Right hindlimb (tissue), 1 donor: ENCODE measurements around the gene RNF149.
"Not testable (repeated sequence)": the region's sequence is repeated elsewhere in the genome, so short reads cannot be mapped to it uniquely, and the experiment has no call there.

Experiments
- DNase-seq: peaks from one replicate; pipeline ENCODE4 v3.0.0-alpha.2; 2018

RNF149 gene

DNA sequence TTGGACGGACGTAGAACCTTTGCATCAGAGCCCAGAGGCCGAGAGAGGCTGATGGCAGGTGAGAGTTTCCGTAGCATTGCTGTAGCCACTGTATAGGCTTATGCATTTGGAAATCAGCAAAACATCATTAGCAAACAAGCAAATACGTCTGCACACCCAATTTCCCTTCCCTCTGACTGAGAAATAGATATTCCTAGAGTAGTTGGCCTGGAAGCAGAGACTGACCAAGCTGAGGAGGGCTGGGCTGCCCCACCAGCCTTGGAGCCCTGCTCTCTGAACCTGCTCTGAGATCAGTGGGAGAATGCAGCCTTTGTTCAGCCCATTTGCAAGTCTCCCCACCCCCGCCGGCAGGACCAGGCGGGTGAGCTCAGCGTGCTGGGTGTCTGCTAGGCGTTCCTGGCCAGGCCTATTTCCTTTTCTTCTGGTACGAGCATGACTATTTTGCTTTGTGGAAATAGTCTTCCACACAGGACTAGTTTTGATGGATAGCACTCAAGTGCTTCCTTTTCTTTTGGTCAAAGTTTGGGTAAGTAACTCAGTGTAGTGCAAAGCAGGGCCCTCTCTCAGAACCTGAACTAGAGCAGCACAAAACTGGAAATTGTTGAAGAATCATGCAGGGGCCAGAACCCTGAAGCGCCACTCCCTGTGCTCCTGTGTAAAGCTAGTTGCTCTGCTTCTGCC lies 21.9 kb upstream of the RNF149 start:
- no peak for DNase-seq

DNA sequence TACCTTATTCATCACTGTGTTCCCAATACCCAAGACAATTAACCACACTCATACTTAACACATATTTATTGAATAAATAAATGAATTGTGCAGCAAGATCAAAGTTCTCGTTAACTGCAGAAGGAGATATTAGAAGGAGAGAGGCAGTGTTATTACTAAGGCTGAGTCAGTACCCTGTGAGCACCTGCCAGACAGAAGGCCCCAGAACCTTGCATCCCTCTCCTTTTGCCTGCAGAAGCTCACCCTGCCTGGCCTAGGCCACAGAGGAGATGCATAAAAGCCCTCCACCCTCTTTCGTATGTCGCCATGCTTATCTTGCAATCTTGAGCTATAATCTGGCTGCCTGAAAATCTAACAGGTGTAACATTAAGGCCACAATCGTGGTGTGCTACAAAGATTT lies 20.5 kb upstream of the RNF149 start:
- no peak for DNase-seq

DNA sequence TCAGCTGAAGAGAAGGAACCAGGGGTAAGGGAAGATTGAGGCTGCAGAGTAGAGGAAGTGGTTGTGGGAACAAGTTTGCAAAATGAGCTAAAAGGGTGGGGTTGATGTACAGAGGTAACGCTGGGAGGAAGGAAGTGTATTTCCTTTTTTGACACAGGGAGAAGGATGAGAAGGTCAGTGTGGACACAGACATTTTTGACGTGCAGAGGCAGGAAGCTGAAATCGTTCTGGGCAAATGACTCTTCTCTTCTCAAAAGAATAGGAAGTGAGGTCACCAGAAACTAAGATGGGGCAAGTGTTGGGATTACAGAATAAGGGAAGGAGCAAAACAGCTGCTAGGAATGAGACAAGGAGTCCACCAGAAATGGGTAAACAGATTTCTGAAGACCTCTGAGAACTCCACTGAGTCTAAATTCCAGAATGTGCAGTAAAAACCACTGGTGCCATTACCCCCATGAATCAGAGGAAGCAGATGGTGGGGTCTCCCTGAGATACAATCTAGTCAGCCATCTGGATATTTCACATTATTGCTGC lies 20.0 kb upstream of the RNF149 start:
- DNase-seq: no peak

DNA sequence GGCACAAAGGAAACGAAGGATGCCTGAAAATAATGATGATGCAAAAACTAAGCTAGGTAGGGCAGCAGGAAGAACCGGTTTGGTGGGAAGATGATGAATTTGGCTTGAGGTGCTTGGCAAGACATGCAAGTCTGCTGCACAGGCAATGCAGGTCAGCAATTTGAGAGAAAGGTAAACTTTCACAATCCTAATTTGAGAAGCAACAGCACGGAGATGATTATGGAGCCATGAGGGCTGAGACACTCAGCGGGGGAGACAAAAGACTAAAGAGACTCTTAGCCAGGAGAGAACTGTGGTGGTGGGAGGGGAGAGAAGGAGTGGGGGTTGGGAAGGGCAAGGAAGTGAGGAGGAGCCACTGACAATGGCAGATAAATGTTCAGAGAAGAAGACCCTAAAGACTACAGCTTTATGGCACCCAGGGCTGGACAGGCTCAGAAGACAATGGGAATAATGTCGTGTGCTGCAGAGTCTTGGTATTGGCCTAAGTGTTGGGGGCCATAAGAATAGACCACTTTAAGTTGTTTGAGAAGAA lies 19.4 kb upstream of the RNF149 start:
- DNase-seq: no peak

DNA sequence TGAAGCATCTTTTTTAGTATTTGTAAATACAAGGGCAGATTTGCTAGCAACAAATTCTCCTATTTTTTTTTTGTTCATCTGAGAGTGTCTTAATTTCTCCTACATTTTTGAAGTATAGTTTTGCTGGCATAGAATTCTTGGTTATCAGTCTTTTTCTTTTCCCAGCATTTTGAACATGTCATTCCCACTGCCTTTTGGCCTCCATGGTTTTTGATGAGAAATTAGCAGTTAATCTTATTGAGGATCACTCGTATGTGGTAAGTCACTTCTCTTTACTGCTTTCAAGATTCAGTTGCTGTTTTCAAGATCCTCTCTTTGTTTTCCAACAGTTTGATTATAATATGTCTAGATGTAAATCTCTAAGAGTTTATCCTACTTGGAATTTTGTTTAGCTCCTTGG lies 16.9 kb upstream of the RNF149 start:
- no peak for DNase-seq

DNA sequence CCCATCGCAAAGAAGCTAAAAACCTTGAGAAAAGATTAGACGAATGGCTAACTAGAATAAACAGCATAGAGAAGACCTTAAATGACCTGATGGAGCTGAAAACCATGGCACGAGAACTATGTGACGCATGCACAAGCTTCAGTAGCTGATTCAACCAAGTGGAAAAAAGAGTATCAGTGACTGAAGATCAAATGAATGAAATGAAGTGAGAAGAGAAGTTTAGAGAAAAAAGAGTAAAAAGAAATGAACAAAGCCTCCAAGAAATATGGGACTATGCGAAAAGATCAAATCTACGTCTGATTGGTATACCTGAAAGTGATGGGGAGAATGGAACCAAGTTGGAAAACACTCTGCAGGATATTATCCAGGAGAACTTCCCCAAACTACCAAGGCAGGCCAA lies 8.1 kb upstream of the RNF149 start:
- not testable (repeated sequence) for DNase-seq

DNA sequence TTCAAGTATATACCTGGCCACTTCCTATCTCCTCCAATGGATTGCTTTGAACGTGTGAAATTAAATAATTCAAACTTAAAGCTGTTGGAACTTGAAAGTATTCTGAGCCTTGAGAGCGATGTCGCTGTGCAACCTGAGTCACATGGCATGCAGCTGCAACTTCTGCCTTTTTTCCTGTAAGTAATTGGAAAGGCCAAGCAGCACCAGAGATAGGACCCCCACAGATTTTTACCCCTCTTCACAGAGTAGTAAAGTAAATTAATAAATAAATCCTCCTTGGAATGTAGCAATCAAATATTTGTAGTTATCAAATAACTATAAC lies 3.2 kb upstream of the RNF149 start:
- DNase-seq: no peak

DNA sequence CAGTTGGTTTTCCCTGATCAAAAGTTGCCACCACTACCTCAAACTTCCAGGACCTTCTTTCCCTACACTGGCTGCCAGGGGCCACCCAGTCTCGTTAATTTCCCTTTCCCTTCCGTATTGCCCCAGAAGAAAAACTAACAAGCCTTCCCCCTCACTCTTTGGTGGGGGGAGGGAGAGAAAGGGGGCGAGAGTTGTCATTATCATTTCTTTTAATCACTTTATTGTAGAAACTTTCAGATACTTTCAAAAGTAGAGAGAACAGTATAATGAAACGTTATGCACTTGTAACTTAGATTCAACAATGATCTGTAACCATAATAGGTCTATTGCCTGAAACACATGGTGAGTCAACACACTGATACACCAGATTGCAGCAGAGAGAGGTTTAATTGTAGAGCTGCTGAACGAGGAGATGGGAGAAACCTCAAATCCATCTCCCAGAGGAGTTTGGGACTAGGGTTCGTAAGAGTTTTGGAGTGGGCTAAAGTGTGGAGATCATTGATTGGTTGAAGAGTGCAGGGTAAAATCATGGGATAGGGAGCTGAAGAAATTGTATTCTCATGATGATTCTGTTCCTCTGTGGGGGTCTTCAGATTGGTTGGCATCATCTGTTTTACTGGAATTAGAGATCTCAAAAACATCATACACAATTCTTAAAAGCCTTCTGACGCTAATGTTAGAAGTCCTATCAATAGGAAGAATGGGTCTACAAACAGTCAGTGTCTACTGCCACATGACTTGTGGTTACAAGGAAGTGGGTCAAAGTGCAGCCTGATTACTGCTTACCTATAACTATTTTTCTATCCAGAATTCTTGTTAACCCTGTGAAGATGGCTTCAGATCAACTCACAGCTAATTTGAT lies 2.6 kb upstream of the RNF149 start:
- DNase-seq: no peak

DNA sequence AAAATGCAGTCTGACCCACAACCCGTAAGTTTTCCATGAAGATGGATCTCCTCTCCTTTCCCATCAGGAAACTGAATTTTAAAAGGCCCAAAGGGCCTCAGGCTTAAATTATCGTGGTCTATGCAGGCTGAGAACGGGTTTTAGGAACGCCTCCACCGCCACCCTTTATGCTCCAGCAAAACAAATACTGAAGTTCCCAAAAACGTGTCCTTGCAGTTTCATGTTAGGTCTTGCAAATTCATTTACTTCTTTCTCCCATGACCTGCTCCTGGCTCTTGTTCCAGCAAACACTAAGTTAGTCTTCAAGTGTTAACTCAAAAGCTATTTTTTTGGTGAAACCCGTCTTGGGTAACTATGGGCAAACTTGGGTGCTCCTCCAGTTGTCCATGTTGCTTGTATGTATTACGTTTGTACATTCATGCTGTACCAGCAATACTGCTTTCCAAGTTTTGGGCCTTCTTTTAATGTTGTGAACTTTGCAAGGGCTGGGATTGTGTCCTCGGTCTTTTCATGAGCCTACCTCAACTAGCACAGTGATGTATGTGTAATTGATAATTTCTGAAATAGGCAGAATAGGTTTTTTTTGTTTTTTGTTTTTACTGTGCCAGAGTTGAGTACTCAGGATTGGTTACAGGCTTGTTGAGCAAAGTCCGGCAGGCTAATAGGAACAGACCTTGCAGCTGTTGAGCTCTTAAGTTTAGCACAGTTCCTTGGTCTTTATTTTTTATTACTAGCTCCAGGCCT lies 1.8 kb upstream of the RNF149 start:
- no peak for DNase-seq

DNA sequence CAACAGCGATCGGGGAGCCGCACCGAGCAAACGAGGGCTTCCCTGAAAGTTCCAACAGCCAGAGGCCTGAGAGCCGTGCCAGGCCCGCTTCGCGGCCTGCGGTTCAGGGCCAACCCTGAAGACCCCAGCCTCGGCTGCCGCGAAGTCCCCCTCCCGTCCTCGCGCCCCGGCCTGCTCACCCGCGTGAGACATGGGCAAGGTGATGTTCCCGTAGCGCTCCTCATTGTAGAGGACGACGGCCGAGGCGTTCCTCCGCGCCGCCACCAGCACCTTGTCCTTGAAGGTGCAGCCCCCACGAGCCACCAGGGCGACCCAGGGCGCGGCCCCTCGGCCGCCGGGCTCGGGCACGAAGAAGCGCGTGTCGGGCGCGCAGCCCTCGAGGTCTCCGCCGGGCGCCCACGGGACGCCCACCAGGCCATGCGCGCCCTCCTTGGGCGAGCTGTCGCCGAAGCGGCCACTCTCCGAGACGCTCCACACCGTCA lies 510 bp downstream of the RNF149 start:
- DNase-seq: no peak

DNA sequence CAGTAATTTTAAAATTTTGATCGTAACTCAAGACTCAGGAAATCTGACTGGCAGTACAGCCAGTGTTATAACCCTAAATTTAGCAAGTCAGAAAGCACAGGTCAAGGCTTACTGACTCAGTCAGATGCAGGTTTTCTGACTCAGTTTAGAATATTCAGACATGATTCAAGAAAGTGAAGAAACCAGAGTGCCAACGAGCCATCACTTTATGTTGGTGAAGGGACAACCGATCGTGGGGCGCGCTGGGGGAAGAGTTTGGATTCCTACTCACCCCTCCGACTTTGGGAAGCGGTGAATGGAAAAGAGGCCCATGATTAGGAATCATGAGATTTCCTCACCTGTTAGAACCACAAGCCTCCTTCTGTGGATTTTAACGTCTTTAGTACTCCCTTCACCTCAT lies 998 bp downstream of the RNF149 start:
- no peak for DNase-seq

DNA sequence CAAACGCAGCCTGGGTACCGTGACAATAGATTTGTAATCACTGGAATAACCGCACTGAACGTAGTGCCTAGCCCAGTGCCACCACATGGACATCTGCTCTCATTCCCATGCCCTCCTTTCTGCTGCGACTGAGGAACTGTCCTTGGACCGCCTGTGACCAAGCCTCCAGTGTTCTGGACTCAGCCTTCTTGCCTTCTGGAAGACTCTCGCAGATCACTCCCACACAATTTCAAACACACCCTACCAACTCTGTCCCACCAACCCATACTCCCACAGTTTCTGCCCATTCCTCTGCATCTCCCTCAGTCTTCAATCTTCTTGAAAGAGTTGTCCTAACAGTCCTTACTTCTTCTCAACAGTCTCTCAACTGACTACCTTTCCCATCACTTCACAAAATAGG lies 2.1 kb downstream of the RNF149 start:
- no peak for DNase-seq

DNA sequence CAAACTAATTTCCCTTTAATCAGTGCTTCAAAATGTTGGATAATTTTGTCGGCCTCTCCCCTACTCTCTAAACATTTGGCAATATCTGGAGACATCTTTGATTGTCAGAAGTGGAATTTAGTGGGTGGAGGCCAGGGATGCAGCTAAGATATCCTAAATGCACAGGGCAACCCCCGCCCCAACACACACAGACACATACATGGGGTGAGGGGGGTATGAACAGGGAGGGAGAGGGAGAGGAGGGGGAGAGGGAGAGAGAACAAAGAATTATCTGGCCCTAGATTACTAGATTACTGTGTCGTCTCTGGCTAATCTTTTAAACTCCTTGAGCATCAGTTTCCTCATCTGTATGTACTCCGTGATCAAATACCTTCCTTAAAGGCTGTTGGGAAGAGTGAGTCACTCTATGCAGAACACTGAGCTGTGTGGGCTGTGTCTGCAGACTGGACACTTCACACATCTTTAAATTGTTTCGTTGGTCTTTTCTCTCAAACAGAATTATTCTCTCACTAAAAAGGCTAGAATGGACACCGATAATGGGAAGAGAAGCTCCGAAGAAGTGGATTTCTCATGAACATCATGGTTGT lies 2.9 kb downstream of the RNF149 start:
- no peak for DNase-seq

DNA sequence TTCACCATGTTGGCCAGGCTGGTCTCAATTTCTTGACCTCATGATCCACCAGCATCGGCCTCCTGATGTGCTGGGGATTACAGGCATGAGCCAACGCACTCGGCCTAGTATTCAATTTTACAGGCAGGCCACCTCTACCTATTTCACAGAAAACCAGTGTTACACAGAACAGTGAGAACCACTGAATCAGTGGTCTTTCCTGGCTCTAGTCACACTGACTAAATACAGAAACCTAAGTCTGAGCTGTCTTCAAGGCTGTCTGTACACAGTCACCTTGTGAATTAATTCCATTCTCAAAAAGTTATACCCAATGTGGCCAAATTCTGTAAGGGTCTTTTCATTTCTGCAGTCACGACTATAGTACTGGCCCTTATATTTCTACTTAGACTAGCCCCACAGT lies 3.5 kb downstream of the RNF149 start:
- DNase-seq: no peak

DNA sequence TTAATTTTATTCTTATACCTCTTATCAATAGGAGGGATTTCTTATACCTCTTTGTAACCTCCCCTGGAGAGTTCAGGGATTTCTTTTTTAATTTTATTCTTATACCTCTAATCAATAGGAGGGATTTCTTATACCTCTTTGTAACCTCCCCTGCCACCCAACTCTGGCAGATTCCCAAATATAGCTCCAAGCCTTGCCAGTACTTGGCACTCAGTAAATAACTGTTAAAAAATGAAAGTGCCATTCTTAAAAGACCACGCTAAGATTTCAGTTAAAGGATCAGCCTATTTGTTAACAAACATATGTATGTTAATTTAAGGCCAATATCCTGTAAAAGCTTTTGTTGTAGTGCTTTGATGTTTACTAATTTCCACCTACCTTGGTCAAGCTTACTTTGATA lies 4.8 kb downstream of the RNF149 start:
- DNase-seq: no peak

DNA sequence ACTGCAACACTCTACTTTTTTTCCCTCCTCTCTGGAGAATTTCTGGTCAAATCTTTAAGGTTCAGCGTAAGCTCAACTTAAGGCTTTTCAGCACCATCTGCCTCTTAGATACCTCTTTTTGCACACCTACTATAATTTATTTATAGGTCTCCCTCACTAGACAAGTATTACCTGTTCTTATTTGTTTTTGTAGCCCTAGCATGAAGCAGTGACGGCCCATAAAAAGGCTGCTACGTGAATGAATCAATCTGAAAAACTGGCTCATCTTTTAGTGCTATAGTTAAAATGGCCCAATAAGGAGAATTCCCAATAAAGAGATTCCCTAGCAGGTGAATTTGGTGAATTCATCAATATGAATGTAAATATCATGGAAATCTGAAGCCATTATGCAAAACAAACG lies 6.5 kb downstream of the RNF149 start:
- DNase-seq: no peak

DNA sequence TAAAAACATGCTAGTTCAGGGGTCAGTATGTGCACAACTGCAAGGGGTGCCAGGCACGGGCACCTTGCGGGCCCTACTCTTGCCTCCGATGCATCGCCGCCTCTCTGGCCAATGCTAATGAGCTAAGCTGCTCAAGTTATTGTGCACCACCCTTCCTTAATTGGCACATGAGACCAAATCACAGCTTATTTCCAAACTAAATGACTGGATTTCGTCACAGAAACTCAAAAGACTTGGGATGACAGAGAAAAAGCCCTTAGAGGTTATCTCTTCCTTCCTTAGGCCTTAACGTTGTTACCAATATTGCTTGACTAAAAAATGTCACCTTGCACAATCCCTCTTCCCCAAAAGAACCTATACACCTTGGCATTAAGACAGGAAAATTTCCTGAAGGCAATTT lies 7.7 kb downstream of the RNF149 start:
- no peak for DNase-seq

DNA sequence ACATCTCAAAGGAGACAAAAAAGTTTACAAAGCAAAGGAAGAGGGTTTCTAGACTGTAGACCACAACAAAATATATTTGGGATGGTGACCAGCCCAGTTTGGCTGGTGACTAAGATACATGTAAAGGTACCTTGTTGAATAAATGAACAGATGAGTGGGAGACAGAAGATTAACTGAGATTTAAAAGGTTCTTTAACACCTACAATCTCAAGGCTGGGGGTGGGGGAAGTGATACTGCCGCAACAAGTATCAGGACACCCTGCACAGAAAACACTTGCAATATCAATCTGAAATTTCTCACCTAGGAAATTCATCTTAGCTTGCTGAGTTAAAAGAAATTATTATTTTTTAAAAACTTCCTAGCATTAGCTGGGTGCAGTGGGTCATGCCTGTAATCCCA lies 8.3 kb downstream of the RNF149 start:
- DNase-seq: no peak

DNA sequence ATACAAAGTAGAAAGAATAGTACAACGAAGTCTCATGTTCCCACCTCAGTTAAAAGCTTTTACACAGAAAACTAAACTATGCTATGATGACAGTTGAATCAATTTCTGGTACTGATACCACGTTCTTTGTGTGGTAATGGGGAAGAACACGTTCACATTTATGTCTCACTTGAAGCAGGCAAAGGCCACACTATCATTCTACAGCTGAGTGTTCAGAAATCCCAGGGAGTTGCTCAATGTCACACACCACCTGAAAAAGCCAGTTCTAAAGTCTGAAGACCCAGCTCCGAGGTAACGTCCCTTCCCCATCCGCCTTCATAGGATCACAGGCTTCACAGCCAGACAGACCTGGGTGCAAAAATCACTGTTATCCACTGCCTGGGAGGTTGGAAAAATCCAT lies 8.9 kb downstream of the RNF149 start:
- no peak for DNase-seq

DNA sequence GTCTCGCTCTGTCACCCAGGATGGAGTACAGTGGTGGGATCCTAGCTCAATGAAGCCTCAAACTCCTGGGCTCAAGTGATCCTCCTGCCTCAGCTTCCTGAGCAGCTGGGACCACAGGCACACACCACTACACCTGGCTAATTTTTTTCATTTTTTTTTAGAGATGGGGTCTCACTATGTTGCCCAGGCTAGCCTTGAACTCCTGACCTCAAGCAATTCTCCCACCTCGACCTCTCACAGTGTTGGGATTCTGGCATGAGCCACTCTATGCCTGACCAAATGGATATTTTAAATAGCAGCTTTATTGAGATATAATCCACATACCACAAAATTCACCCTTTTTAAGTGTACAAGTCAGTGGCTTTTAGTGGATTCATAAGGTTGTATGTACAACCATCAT lies 11.1 kb downstream of the RNF149 start:
- DNase-seq: no peak

DNA sequence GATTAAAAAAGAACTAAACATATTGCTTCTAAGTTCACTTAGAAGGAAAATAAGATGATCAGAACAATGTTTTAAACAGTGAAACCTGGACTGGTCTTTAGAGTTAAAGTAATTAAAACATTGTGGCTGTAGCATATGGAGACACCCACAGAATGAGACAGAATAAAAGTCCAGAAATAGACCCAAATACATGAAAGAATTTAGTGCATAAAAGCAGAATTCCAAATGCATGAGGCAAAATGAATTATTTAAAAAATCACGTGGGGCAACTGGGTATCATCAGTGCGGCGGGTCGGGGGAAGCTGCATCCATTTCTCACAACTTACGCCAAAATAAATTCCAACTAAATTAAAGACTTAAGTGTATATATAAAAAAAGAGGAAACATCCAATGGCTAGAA lies 12.1 kb downstream of the RNF149 start:
- DNase-seq: no peak

DNA sequence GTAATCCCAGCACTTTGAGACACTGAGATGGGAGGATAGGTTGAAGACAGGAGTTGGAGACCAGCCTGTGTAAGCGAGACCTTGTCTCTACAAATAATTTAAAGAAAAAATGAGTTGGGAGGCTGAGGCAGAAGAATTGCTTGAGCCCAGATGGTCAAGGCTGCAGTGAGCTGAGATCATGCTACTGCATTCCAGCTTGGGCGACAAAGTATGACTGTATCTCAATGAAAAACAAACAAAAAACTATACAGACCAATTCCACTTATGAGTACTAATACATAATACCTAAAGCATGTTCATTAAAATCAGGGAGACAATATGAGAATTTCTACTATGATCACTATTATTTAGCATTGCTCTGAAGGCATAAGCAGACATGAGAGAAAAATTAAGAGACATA lies 12.6 kb downstream of the RNF149 start:
- no peak for DNase-seq

DNA sequence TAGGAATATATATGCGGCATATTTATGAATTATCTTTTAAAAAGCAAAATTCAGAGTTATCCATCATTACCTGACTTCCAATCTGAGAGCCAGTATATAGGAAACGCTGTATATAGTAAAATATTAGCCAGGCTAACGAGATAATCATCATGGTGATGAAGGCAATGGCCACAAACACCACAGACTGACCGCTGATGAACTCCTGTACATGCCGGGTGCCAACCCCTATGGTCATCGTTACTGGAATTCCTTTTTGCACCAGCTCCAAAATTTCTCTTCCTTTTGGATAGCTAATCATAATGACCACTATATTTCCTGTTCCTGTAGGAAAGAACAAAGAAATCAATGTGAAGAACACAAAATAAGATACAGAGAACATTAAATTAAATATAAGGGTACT lies 13.6 kb downstream of the RNF149 start:
- DNase-seq: no peak
